ENCODE results near the gene IGSF3.
"Not testable (repeated sequence)": the region's sequence is repeated elsewhere in the genome, so short reads cannot be mapped to it uniquely, and the experiment has no call there.

The IGSF3 gene

DNA sequence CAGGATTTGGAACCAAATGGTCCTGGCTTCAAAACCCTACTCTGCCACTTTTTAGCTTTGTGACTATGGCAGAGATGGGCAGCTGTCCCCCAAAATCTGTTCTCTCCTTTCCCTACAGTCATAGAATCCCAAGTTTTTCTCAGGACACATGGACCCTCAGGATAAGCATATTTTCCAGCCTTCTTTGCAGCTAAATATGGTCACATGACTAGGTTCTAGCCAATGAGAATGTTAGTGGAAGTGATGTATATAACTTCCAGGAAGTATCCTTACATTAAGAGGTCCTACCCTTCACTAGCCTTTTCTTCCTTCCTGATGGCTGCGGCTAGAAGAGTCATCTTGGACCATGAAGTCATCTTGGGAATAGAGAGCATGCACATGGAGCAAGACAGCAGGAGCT is 5.9 kb downstream of the IGSF3 start:
- DNase-seq (ENCODE audit: low spot score) = no peak

- DNase-seq (ENCODE audit: low spot score) = not testable (repeated sequence)
Measured at GRCh38 chr1:116658645-116659044, 8.9 kb downstream of the IGSF3 start.

- not testable (repeated sequence) for DNase-seq (ENCODE audit: low spot score)
Measured at GRCh38 chr1:116657836-116658235, 9.7 kb downstream of the IGSF3 start.

GRCh38 chr1:116654351-116654750 is 13.2 kb downstream of the IGSF3 start:
- DNase-seq (ENCODE audit: low spot score) = no peak

- not testable (repeated sequence) for DNase-seq (ENCODE audit: low spot score)
Measured at GRCh38 chr1:116652598-116652997, 14.9 kb downstream of the IGSF3 start.

GRCh38 chr1:116650781-116651180 is 16.8 kb downstream of the IGSF3 start:
- DNase-seq (ENCODE audit: low spot score) = not testable (repeated sequence)

- DNase-seq (ENCODE audit: low spot score) = not testable (repeated sequence)
Measured at GRCh38 chr1:116649041-116649440, 18.5 kb downstream of the IGSF3 start.

GRCh38 chr1:116648325-116648724 is 19.2 kb downstream of the IGSF3 start:
- not testable (repeated sequence) for DNase-seq (ENCODE audit: low spot score)

DNA sequence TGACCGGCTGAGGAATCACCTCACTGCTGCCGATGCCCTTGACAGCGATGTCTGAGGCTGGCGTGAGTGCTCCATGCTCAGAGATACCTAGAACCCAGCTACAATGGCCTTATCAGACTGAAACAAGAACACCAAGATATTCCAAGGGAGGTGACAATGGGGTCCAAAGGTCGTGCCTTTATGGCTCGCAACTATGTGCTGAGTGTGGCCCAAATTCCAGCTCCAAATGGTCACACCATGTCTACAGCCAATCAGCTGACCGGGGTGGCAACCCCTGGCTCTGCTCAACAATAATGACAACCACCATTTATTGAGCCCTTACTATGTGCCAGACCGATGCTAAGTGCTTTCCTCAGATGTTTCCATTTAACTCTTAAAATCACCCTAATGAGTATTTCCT is 20.3 kb downstream of the IGSF3 start:
- not testable (repeated sequence) for DNase-seq (ENCODE audit: low spot score)

DNA sequence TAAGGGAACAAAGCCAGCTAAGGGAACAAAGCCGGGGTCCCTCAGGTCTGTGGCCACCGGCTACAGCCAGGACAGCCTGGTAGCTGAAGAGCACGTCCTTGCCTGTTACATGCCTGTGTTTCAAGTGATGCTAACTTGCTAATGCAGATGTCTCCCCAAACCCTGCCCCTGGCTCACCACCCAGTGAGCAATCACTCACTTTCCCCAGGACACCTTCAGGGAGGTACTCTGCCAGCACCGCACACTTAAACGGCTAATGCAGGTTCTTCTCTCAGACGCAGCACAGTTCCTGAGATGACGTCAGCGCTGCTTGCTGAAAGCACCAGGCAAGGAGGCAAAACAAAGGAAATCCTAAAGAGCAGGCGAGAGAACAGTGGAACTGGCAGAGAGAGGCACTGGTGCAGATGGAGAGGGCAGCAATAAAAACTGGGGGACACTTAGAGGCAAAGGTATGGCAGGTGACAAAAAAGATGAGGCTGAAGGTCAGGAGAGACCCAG is 20.8 kb downstream of the IGSF3 start:
- not testable (repeated sequence) for DNase-seq (ENCODE audit: low spot score)

GRCh38 chr1:116645802-116646672 is 21.5 kb downstream of the IGSF3 start:
- not testable (repeated sequence) for DNase-seq (ENCODE audit: low spot score)

GRCh38 chr1:116644993-116645392 is 22.5 kb downstream of the IGSF3 start:
- not testable (repeated sequence) for DNase-seq (ENCODE audit: low spot score)

DNA sequence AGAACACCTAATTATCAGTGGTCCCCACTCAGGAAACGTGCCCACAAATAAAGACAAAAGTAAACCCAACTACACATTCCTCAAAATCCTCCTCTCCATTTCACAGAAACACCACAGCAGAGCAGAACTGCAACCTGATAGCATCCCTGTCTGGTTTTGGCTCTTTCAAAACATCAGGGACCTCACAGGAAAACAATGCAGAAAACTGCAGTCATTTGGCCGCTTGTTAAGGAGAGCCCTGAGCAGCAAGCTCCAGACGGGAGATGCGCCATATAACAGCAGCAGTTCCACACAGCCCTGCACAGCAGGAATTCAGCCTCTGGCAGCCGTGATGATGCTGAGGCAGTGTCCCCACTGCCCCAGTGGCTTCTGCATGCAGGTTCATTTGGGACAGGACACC is 23.4 kb downstream of the IGSF3 start:
- not testable (repeated sequence) for DNase-seq (ENCODE audit: low spot score)

DNA sequence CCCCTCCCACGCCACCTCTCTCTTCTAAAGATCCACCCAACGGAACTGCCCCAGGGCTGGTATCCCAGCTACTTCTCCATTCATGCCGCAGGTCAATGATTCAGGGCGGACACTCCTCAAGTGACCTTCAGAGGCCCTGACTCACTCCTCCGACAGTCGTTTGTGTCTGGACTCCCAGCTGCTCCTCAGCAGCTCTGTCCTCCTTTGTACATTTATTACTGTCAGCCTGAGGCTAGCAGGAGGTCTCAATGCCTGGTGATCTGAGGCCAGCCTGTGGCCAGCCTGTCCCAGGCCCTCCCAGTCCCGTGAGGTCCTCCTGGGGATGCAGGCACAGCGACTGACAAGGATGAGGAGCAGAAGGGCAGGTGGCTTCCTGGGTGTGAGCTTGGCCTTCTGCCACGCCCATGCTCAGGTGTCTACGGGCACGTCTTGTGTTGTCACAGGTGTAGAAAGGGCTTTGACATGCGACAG is 24.2 kb downstream of the IGSF3 start:
- not testable (repeated sequence) for DNase-seq (ENCODE audit: low spot score)

DNA sequence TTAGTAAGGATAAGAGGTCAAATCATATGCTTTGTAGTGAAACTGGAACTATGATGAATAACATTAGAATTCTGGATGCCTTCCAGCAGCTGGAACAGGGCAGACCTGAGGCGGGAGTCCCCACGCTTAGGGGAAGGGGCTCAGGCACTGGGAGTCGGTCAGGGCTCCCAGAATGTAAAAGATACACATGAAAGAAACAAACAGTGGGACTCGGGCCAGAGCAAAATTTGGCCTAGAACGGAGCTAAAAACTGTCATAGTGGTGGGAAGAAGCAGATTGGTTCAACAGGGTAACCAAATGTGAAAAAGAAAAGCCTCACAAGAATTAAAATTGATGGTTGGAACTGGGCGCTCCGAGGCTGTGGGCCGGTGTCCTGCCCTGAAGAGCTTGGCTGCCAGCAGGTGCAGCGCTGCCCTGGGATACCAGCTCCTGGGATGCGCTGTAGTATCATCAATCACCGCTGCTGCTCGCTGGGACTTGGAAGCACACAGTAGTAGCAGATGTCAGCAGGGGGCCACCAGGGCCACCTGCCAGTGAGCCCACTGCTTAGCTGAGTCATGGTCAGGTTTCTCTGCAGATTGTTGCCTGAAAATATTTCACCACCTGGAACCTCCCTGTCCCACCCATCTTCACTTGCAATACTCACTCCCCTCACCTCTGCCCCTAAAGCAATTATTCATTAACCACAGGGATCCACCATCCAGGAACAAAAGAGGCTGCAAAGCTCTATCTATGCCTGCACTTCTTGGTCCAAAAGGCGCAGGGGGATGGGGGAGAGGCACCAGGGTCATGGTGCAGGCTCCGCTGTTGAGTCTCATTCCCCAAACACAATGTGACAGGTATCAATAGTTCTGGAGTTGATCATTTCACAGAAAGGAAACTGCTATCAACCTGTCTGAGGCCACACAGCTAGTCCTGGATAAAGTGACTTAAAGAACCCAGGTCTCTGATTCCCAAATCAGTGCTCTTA is 24.9 kb downstream of the IGSF3 start:
- not testable (repeated sequence) for DNase-seq (ENCODE audit: low spot score)

GRCh38 chr1:116637583-116637982 is 29.9 kb downstream of the IGSF3 start:
- not testable (repeated sequence) for DNase-seq (ENCODE audit: low spot score)

- DNase-seq (ENCODE audit: low spot score) = not testable (repeated sequence)
Measured at GRCh38 chr1:116636584-116636983, 30.9 kb downstream of the IGSF3 start.

DNA sequence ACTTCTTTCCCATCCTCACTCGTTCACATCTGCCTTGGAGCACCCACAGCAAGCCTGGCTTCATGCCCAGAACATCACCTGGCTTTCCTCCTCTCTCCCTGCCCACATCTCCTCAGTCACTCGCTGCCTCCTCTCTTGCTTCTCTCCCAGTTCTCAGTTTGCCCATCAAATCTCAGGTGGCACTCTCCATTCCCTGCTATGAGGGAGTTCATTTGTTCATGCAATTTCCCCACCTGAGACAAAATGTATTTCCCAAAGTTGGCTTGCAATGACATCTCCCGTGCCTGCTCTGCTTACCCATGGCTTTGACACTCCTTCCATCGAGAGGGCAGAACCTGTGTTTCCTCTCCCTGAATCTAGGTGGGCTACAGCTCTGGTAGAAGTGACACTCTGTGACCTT is 33.1 kb downstream of the IGSF3 start:
- DNase-seq (ENCODE audit: low spot score) = not testable (repeated sequence)

DNA sequence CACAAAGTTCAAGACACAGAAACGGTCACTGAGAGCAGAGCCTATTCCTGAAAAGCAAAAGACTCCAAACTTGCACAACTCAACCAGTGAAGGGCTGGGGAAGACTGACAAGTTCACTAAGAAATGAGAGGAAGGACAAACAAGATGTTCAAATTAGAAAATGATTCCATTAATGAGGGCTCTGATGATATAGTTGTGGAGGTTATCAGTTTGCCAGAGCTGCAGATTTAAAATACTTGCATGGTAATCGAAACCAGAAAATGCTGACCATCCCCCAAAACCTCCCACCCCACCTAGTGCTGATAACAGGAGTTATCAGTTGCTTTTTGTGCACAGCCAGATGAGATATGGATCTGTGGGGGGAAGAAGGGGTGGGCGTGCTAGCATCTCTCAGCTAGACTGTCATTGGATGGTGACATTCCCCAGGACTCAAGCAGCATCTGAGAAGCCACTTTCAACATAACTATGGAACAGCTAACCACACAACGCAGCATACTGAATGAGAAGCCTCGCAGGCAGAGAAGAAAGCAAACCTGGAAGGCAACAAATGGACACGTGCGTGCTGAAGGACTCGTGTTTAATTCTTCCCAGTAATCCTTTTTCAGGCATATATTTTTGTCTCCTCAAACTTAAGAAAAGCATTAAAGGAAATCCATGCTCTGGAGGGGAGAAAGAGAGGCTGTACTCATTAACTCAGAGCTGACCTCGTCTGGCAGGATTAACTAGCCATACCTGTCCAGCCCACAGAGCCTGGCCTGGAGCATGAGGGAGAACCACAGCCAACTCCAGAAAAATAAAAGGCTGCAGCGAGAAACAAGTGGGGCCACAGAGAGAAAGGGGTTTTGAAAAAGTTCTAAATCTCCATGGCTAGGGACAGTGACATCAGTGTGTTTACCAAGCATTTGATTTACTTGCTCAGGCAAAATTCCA is 35.3 kb downstream of the IGSF3 start:
- DNase-seq (ENCODE audit: low spot score) = not testable (repeated sequence)

GRCh38 chr1:116631554-116631953 is 36.0 kb downstream of the IGSF3 start:
- DNase-seq (ENCODE audit: low spot score) = not testable (repeated sequence)

GRCh38 chr1:116630057-116630456 is 37.5 kb downstream of the IGSF3 start:
- DNase-seq (ENCODE audit: low spot score) = not testable (repeated sequence)

All from HuH-7.5 (cell line).